ENCODE measurements around the gene PFDN4.
"Not testable (repeated sequence)": the region's sequence is repeated elsewhere in the genome, so short reads cannot be mapped to it uniquely, and the experiment has no call there.

DNA sequence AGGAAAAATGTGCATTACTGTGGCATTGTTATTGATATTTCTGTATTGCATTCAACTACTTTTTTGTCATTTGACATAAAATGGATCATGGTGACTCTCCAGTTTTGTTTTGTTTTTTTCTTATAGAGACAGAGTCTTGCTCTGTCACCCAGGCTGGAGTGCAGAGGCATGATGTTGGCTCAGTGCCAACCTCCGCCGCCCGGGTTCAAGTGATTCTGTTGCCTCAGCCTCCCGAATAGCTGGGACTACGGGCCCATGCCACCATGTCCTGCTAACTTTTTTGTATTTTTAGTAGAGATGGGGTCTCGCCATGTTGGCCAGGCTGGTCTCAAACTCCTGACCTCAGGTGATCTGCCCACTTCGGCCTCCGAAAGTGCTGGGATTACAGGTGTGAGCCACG is 16.8 kb downstream of the PFDN4 start:
- TF ChIP-seq, protein P1, sequence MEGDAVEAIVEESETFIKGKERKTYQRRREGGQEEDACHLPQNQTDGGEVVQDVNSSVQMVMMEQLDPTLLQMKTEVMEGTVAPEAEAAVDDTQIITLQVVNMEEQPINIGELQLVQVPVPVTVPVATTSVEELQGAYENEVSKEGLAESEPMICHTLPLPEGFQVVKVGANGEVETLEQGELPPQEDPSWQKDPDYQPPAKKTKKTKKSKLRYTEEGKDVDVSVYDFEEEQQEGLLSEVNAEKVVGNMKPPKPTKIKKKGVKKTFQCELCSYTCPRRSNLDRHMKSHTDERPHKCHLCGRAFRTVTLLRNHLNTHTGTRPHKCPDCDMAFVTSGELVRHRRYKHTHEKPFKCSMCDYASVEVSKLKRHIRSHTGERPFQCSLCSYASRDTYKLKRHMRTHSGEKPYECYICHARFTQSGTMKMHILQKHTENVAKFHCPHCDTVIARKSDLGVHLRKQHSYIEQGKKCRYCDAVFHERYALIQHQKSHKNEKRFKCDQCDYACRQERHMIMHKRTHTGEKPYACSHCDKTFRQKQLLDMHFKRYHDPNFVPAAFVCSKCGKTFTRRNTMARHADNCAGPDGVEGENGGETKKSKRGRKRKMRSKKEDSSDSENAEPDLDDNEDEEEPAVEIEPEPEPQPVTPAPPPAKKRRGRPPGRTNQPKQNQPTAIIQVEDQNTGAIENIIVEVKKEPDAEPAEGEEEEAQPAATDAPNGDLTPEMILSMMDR (IDR thresholded peaks at IDR 0.05): not testable (repeated sequence)
- TF ChIP-seq POLR2A (IDR thresholded peaks at IDR 0.05; ENCODE audit: low read length); RFX5 (IDR thresholded peaks at IDR 0.05); PBX3 (IDR thresholded peaks at IDR 0.05); HDAC2 (IDR thresholded peaks at IDR 0.05); TFCP2L1 (CRISPR knock-in tag; IDR thresholded peaks at IDR 0.05); MYC (IDR thresholded peaks at IDR 0.05; ENCODE audit: borderline replicate concordance, low read length); RAD21 (conservative IDR thresholded peaks at IDR 0.05 in 1 of 2, IDR thresholded peaks at IDR 0.05 in 1 of 2); MAX (IDR thresholded peaks at IDR 0.05); CHD2 (IDR thresholded peaks at IDR 0.05; ENCODE audit: low read length, partially characterized antibody); KDM5A (IDR thresholded peaks at IDR 0.05); RARB (CRISPR knock-in tag; IDR thresholded peaks at IDR 0.05): not testable (repeated sequence)
- TF ChIP-seq, protein P2, sequence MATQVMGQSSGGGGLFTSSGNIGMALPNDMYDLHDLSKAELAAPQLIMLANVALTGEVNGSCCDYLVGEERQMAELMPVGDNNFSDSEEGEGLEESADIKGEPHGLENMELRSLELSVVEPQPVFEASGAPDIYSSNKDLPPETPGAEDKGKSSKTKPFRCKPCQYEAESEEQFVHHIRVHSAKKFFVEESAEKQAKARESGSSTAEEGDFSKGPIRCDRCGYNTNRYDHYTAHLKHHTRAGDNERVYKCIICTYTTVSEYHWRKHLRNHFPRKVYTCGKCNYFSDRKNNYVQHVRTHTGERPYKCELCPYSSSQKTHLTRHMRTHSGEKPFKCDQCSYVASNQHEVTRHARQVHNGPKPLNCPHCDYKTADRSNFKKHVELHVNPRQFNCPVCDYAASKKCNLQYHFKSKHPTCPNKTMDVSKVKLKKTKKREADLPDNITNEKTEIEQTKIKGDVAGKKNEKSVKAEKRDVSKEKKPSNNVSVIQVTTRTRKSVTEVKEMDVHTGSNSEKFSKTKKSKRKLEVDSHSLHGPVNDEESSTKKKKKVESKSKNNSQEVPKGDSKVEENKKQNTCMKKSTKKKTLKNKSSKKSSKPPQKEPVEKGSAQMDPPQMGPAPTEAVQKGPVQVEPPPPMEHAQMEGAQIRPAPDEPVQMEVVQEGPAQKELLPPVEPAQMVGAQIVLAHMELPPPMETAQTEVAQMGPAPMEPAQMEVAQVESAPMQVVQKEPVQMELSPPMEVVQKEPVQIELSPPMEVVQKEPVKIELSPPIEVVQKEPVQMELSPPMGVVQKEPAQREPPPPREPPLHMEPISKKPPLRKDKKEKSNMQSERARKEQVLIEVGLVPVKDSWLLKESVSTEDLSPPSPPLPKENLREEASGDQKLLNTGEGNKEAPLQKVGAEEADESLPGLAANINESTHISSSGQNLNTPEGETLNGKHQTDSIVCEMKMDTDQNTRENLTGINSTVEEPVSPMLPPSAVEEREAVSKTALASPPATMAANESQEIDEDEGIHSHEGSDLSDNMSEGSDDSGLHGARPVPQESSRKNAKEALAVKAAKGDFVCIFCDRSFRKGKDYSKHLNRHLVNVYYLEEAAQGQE (IDR thresholded peaks at IDR 0.05): not testable (repeated sequence)

Data from A549 (cell line).